Measurements from ENCODE around the gene R3HDM4. TPM values are rescaled to one million over a fixed set of nuclear protein-coding genes. Genes with fewer than 3 reads are reported as not detected.
"Not testable (repeated sequence)": the region's sequence is repeated elsewhere in the genome, so short reads cannot be mapped to it uniquely, and the experiment has no call there.

R3HDM4 gene
- total RNA-seq, 1 donor from 2014 or later: 83.3 TPM

GRCh38 chr19:896999-897398, 16.0 kb downstream of the R3HDM4 start:
- Mint-ChIP-seq H3K9me3 (no peaks in the 10 kb centered on the region), H3K4me1 (ENCODE audit: low read depth) (peaks cover 7% of the 10 kb centered on the region), H3K4me3 (ENCODE audit: low read depth) (no peak overlapping the region), H3K27ac (no peak overlapping the region), H3K27me3 (ENCODE audit: low read depth) (no peaks in the 10 kb centered on the region), H3K36me3 (ENCODE audit: low read depth) (peaks cover 30% of the 10 kb centered on the region)
- intact Hi-C loops (cut with micrococcal nuclease): no loop called here
- DNase-seq (ENCODE audit: low spot score): no peak

GRCh38 chr19:896434-896833, 16.6 kb downstream of the R3HDM4 start:
- H3K36me3 Mint-ChIP-seq (ENCODE audit: low read depth): peaks cover 27% of the 10 kb centered on the region
- no peak overlapping the region for H3K27ac Mint-ChIP-seq
- DNase-seq (ENCODE audit: low spot score): no peak
- no peak overlapping the region for H3K4me3 Mint-ChIP-seq (ENCODE audit: low read depth)
- intact Hi-C loops (cut with micrococcal nuclease): no loop called here
- H3K27me3 Mint-ChIP-seq (ENCODE audit: low read depth): no peaks in the 10 kb centered on the region
- peaks cover 7% of the 10 kb centered on the region for H3K4me1 Mint-ChIP-seq (ENCODE audit: low read depth)
- H3K9me3 Mint-ChIP-seq: no peaks in the 10 kb centered on the region

- Mint-ChIP-seq H3K4me1 (ENCODE audit: low read depth) (peaks cover 8% of the 10 kb centered on the region), H3K27ac (peak within 1 kb of the TSS; percentile 95), H3K36me3 (ENCODE audit: low read depth) (peaks cover 18% of the 10 kb centered on the region), H3K4me3 (ENCODE audit: low read depth) (peak within 1 kb of the TSS; percentile 90), H3K27me3 (ENCODE audit: low read depth) (no peaks in the 10 kb centered on the region), H3K9me3 (no peaks in the 10 kb centered on the region)
- intact Hi-C loops (cut with micrococcal nuclease): loop anchor here (2.0 kb wide), 2 partner anchors 16 to 30 kb away; no protein-coding TSS in a partner anchor
- peak; percentile 87 for DNase-seq (ENCODE audit: low spot score)
Observed at GRCh38 chr19:892894-893689, 19.9 kb downstream of the R3HDM4 start, which contains the start of the genes MED16 and RNU6-9. Gene MED16 (minus strand): TSS chr19:893187. CDS start chr19:891131, 2,056 bp downstream. Gene RNU6-9 (plus strand): TSS chr19:893484.

- Mint-ChIP-seq H3K9me3 (no peaks in the 10 kb centered on the region), H3K4me1 (ENCODE audit: low read depth) (peaks cover 8% of the 10 kb centered on the region), H3K4me3 (ENCODE audit: low read depth) (peak overlapping the region; percentile 84), H3K27me3 (ENCODE audit: low read depth) (no peaks in the 10 kb centered on the region), H3K36me3 (ENCODE audit: low read depth) (peaks cover 21% of the 10 kb centered on the region), H3K27ac (peak overlapping the region; percentile 81)
- intact Hi-C loops (cut with micrococcal nuclease): loop anchor here (2.0 kb wide), 2 partner anchors 16 to 30 kb away; no protein-coding TSS in a partner anchor
- no peak for DNase-seq (ENCODE audit: low spot score)
Observed at GRCh38 chr19:892243-892893, 20.7 kb downstream of the R3HDM4 start.

GRCh38 chr19:891421-892200, 21.4 kb downstream of the R3HDM4 start:
- H3K27me3 Mint-ChIP-seq (ENCODE audit: low read depth); H3K4me1 Mint-ChIP-seq (ENCODE audit: low read depth); H3K9me3 Mint-ChIP-seq; DNase-seq (ENCODE audit: low spot score): not testable (repeated sequence)
- Mint-ChIP-seq H3K4me3 (ENCODE audit: low read depth) (peak overlapping the region; percentile 84), H3K36me3 (ENCODE audit: low read depth) (peaks cover 15% of the 10 kb centered on the region), H3K27ac (peak overlapping the region; percentile 81)
- intact Hi-C loops (cut with micrococcal nuclease): loop anchor here (2.0 kb wide), 2 partner anchors 17 to 29 kb away; no protein-coding TSS in a partner anchor

- intact Hi-C loops (cut with micrococcal nuclease): no loop called here
- H3K4me1 Mint-ChIP-seq (ENCODE audit: low read depth): peaks cover 8% of the 10 kb centered on the region
- H3K27ac Mint-ChIP-seq: no peak overlapping the region
Observed at GRCh38 chr19:890831-891230, 22.2 kb downstream of the R3HDM4 start.

GRCh38 chr19:889662-890295, 23.2 kb downstream of the R3HDM4 start:
- DNase-seq (ENCODE audit: low spot score): no peak
- no peak overlapping the region for H3K27ac Mint-ChIP-seq
- no peaks in the 10 kb centered on the region for H3K27me3 Mint-ChIP-seq (ENCODE audit: low read depth)
- intact Hi-C loops (cut with micrococcal nuclease): no loop called here
- H3K4me3 Mint-ChIP-seq (ENCODE audit: low read depth): no peak overlapping the region
- no peaks in the 10 kb centered on the region for H3K9me3 Mint-ChIP-seq
- peaks cover 10% of the 10 kb centered on the region for H3K36me3 Mint-ChIP-seq (ENCODE audit: low read depth)
- H3K4me1 Mint-ChIP-seq (ENCODE audit: low read depth): peaks cover 8% of the 10 kb centered on the region

More at GRCh38 chr19:890831-891230, 22.2 kb downstream of the R3HDM4 start:
- Mint-ChIP-seq H3K36me3 (ENCODE audit: low read depth) (peaks cover 10% of the 10 kb centered on the region), H3K9me3 (no peaks in the 10 kb centered on the region), H3K4me3 (ENCODE audit: low read depth) (peak overlapping the region; percentile 67), H3K27me3 (ENCODE audit: low read depth) (no peaks in the 10 kb centered on the region)
- DNase-seq (ENCODE audit: low spot score): no peak

- no peaks in the 10 kb centered on the region for H3K27me3 Mint-ChIP-seq (ENCODE audit: low read depth)
- H3K4me3 Mint-ChIP-seq (ENCODE audit: low read depth): no peak overlapping the region
- intact Hi-C loops (cut with micrococcal nuclease): no loop called here
- no peaks in the 10 kb centered on the region for H3K9me3 Mint-ChIP-seq
- H3K36me3 Mint-ChIP-seq (ENCODE audit: low read depth): peaks cover 10% of the 10 kb centered on the region
- no peak for DNase-seq (ENCODE audit: low spot score)
- no peak overlapping the region for H3K27ac Mint-ChIP-seq
- H3K4me1 Mint-ChIP-seq (ENCODE audit: low read depth): peaks cover 8% of the 10 kb centered on the region
Observed at GRCh38 chr19:888581-889385, 24.2 kb downstream of the R3HDM4 start.

GRCh38 chr19:887599-887998, 25.4 kb downstream of the R3HDM4 start:
- Mint-ChIP-seq H3K27me3 (ENCODE audit: low read depth) (no peaks in the 10 kb centered on the region), H3K4me1 (ENCODE audit: low read depth) (peaks cover 3% of the 10 kb centered on the region), H3K4me3 (ENCODE audit: low read depth) (no peak overlapping the region), H3K27ac (no peak overlapping the region), H3K9me3 (no peaks in the 10 kb centered on the region), H3K36me3 (ENCODE audit: low read depth) (peaks cover 14% of the 10 kb centered on the region)
- DNase-seq (ENCODE audit: low spot score): no peak
- intact Hi-C loops (cut with micrococcal nuclease): no loop called here

GRCh38 chr19:887072-887471, 25.9 kb downstream of the R3HDM4 start:
- H3K9me3 Mint-ChIP-seq: no peaks in the 10 kb centered on the region
- H3K27me3 Mint-ChIP-seq (ENCODE audit: low read depth): no peaks in the 10 kb centered on the region

GRCh38 chr19:885536-886224, 27.3 kb downstream of the R3HDM4 start:
- Mint-ChIP-seq H3K27ac (no peak overlapping the region), H3K36me3 (ENCODE audit: low read depth) (peaks cover 25% of the 10 kb centered on the region)

More at GRCh38 chr19:887072-887471, 25.9 kb downstream of the R3HDM4 start:
- peaks cover 14% of the 10 kb centered on the region for H3K36me3 Mint-ChIP-seq (ENCODE audit: low read depth)
- no peak for DNase-seq (ENCODE audit: low spot score)
- peaks cover 1% of the 10 kb centered on the region for H3K4me1 Mint-ChIP-seq (ENCODE audit: low read depth)
- H3K27ac Mint-ChIP-seq: no peak overlapping the region
- intact Hi-C loops (cut with micrococcal nuclease): no loop called here
- H3K4me3 Mint-ChIP-seq (ENCODE audit: low read depth): no peak overlapping the region

More at GRCh38 chr19:885536-886224, 27.3 kb downstream of the R3HDM4 start:
- Mint-ChIP-seq H3K4me1 (ENCODE audit: low read depth) (no peaks in the 10 kb centered on the region), H3K27me3 (ENCODE audit: low read depth) (no peaks in the 10 kb centered on the region), H3K4me3 (ENCODE audit: low read depth) (no peak overlapping the region), H3K9me3 (no peaks in the 10 kb centered on the region)
- intact Hi-C loops (cut with micrococcal nuclease): no loop called here
- DNase-seq (ENCODE audit: low spot score): no peak
